GM12878 (cell line): ENCODE results near the gene COA1. TPM values are rescaled to one million over a fixed set of nuclear protein-coding genes. Genes with fewer than 3 reads are reported as not detected.

Experiments
- ATAC-seq: fragments of 200-7000 bp; cut with Tn5 transposase; 3 replicates; pipeline ENCODE4 v1.9.1; 2020; ENCODE audit warnings: mild to moderate bottlenecking, moderate library complexity
- BruUV-seq: library from RNA; stranded (reverse); fragments of 400-500 nt; replicated peaks from 2 replicates; lab custom pipeline; 2021; lab: Mats Ljungman, UMichigan
- CTCF ChIA-PET: fragments of 300-600 bp; sonication (Branson Sonifier 250); formaldehyde crosslinking; extraction: SDS; loops from one replicate; lab custom pipeline; 2021; ENCODE audit warnings: inconsistent platforms; lab: Yijun Ruan, JAX
- POLR2A ChIA-PET: fragments of 350-600 bp; formaldehyde crosslinking; extraction: SDS; loops from one replicate; lab custom pipeline; 2021; ENCODE audit warnings: inconsistent platforms; lab: Charles Lee
- RAD21 ChIA-PET: fragments of 300-600 bp; sonication (Branson Sonifier 250); formaldehyde crosslinking; loops from one replicate; lab custom pipeline; 2023; ENCODE audit warnings: antibody characterized with exemption; ENCODE audit not compliant: unreplicated experiment; lab: Charles Lee
- SMC1A ChIA-PET: fragments of 300-600 bp; sonication (Branson Sonifier 250); formaldehyde crosslinking; loops from one replicate; lab custom pipeline; 2023; ENCODE audit not compliant: unreplicated experiment, uncharacterized antibody; lab: Charles Lee
- DNase-seq: peaks from one replicate; pipeline ENCODE4 v3.0.0-alpha.2; 2011; ENCODE audit warnings: low read depth, low spot score
- FAIRE-seq: peaks from 3 replicates; lab custom pipeline; 2011; peaks lifted over from hg19 to GRCh38; lab: Jason Lieb, UNC
- H2AFZ ChIP-seq: 2 replicates; pipeline ENCODE4 v1.6.0; 2011; ENCODE audit warnings: low read depth, low read length, control low read depth; ENCODE audit not compliant: control insufficient read depth
- H3K27ac ChIP-seq: 2 replicates; pipeline ENCODE4 v1.5.1; 2011; ENCODE audit warnings: control low read depth; ENCODE audit not compliant: control insufficient read depth, insufficient read depth
- H3K27me3 ChIP-seq, 2 experiments: replicated peaks in 1 of 2; 2 replicates each; pipeline versions ENCODE4 v1.6.0 to v1.6.1; 2011; ENCODE audit warnings: low read length in 1 of 2; ENCODE audit not compliant: control insufficient read depth in 2 of 2, insufficient read depth in 2 of 2
- H3K36me3 ChIP-seq, 2 experiments: 2 replicates each; pipeline ENCODE4 v1.5.1; 2011; ENCODE audit warnings: low read length in 1 of 2; ENCODE audit not compliant: control insufficient read depth in 2 of 2, insufficient read depth in 2 of 2
- H3K4me1 ChIP-seq: 2 replicates; pipeline ENCODE4 v1.6.1; 2011; ENCODE audit warnings: mild to moderate bottlenecking, low read length, moderate library complexity, mixed read lengths; ENCODE audit not compliant: control insufficient read depth, insufficient read depth
- H3K4me2 ChIP-seq: 2 replicates; pipeline ENCODE4 v1.6.0; 2011; ENCODE audit warnings: control low read depth; ENCODE audit not compliant: control insufficient read depth, insufficient read depth
- H3K4me3 ChIP-seq: fragments of 200-600 bp; sonication (generic); 2 replicates; pipeline ENCODE4 v1.5.1; 2016
- H3K79me2 ChIP-seq: 2 replicates; pipeline ENCODE4 v1.6.0; 2011; ENCODE audit warnings: low read length; ENCODE audit not compliant: control insufficient read depth, insufficient read depth
- H3K9ac ChIP-seq: 2 replicates; pipeline ENCODE4 v1.8.0; 2011; ENCODE audit warnings: low read length, control low read depth, mixed read lengths; ENCODE audit not compliant: control insufficient read depth, insufficient read depth
- H3K9me3 ChIP-seq: replicated peaks from 3 replicates; pipeline ENCODE4 v1.5.1; 2011; ENCODE audit warnings: mild to moderate bottlenecking, low read length; ENCODE audit not compliant: control insufficient read depth, insufficient read depth
- H4K20me1 ChIP-seq: 2 replicates; pipeline ENCODE4 v1.6.0; 2011; ENCODE audit not compliant: control insufficient read depth, insufficient read depth
- BMI1 ChIP-seq: fragments of 450-650 bp; IDR thresholded peaks from 2 replicates; pipeline ENCODE4 v1.6.1; 2016; ENCODE audit warnings: mild to moderate bottlenecking, moderate library complexity, borderline replicate concordance
- DPF2 ChIP-seq: fragments of 450-650 bp; IDR thresholded peaks from 2 replicates; pipeline ENCODE4 v1.6.1; 2017; ENCODE audit warnings: mild to moderate bottlenecking
- EP300 ChIP-seq, 2 experiments: fragments of 150-350 bp in 1 of 2; IDR thresholded peaks; 2 replicates each; pipeline ENCODE4 v1.6.1; 2011 to 2012; ENCODE audit warnings: low read depth in 2 of 2, low read length in 2 of 2, borderline replicate concordance in 1 of 2, improper control_type of control experiment in 1 of 2, inconsistent platforms in 1 of 2; ENCODE audit not compliant: control insufficient read depth in 1 of 2
- MTA2 ChIP-seq: fragments of 450-650 bp; IDR thresholded peaks from 2 replicates; pipeline ENCODE4 v1.6.1; 2016; ENCODE audit warnings: low read depth, mild to moderate bottlenecking, moderate library complexity
- MXI1 ChIP-seq: fragments of 150-350 bp; IDR thresholded peaks from 2 replicates; pipeline ENCODE4 v1.6.1; 2011; ENCODE audit warnings: low read depth, mild to moderate bottlenecking, inconsistent platforms, low read length, improper control_type of control experiment
- NR2C1 ChIP-seq: fragments of 450-650 bp; IDR thresholded peaks from 2 replicates; pipeline ENCODE4 v1.6.1; 2017; ENCODE audit warnings: antibody characterized with exemption, mild to moderate bottlenecking, moderate library complexity
- NR2F1 ChIP-seq: fragments of 450-650 bp; conservative IDR thresholded peaks from 2 replicates; pipeline ENCODE4 v1.6.1; 2017; ENCODE audit warnings: mild to moderate bottlenecking
- RAD21 ChIP-seq: IDR thresholded peaks from 2 replicates; pipeline ENCODE4 v1.6.1; 2011; ENCODE audit warnings: mild to moderate bottlenecking, low read depth, low read length, moderate library complexity; ENCODE audit not compliant: insufficient read depth
- RUNX3 ChIP-seq: IDR thresholded peaks from 2 replicates; pipeline ENCODE4 v1.6.1; 2012; ENCODE audit warnings: low read length, inconsistent platforms
- STAT1 ChIP-seq: fragments of 450-650 bp; conservative IDR thresholded peaks from 2 replicates; pipeline ENCODE4 v1.6.1; 2014; ENCODE audit warnings: antibody characterized with exemption, mild to moderate bottlenecking
- STAT3 ChIP-seq: IDR thresholded peaks from 2 replicates; pipeline ENCODE4 v1.6.1; 2011; ENCODE audit warnings: low read depth, low read length, improper control_type of control experiment
- ZNF384 ChIP-seq: IDR thresholded peaks from 2 replicates; pipeline ENCODE4 v1.6.1; 2012; ENCODE audit warnings: low read depth, mild to moderate bottlenecking, low read length, improper control_type of control experiment, borderline replicate concordance
- WGBS: methylation state at CpG from one replicate; pipeline ENCODE4 v1.1.6; 2016; ENCODE audit warnings: low lambda C conversion rate; ENCODE audit not compliant: insufficient replicate concordance, insufficient coverage; ENCODE audit errors: missing lambda C conversion rate; 5-methylcytosine and 5-hydroxymethylcytosine counted together
- in situ Hi-C: fragments of 300-500 bp; cut with MboI; formaldehyde crosslinking; loops from 9 replicates; pipeline ENCODE4 v1.14.3; 2018; ENCODE audit warnings: mixed read lengths
- intact Hi-C: fragments of 100-400 bp; cut with micrococcal nuclease; formaldehyde crosslinking; loops from one replicate; pipeline ENCODE4 v1.14.2; 2022; ENCODE audit not compliant: unreplicated experiment
- polyA plus RNA-seq, 11 experiments: library from polyadenylated mRNA; depleted of rRNA in 4 of 11; unstranded in 6 of 11; stranded (reverse) in 5 of 11; fragments of >200 nt; fragmentation: Nextera tagmentation in 4 of 11; fragmentation: Illumina TruSeq in 1 of 11; extraction: Ambion mirVana in 4 of 11; extraction: Trizol in 1 of 11; gene quantifications; 1 replicate in 1 of 11; 2 replicates in 10 of 11; pipeline versions ENCODE4 v1.2.1 to v1.2.3, GENCODE V29; 2011 to 2016; ENCODE audit warnings: inconsistent platforms in 2 of 11, missing spikeins in 2 of 11, low read depth in 1 of 11
- total RNA-seq, 4 experiments: library from RNA; depleted of rRNA in 3 of 4; stranded (reverse); fragments of >200 nt in 3 of 4; fragmentation: Illumina TruSeq in 1 of 4; extraction: Trizol in 1 of 4; gene quantifications; 2 replicates each; pipeline versions ENCODE4 v1.2.1 to v1.2.3, GENCODE V29; 2013 to 2021
- TF ChIP-seq, protein P1 (sequence below): fragments of 450-650 bp; formaldehyde crosslinking; IDR thresholded peaks from 2 replicates; pipeline ENCODE4 v1.4.0; 2022; ENCODE audit warnings: mild to moderate bottlenecking, moderate library complexity
- TF ChIP-seq, protein P2 (sequence below): fragments of 450-650 bp; IDR thresholded peaks from 2 replicates; pipeline ENCODE4 v1.6.1; 2016; ENCODE audit warnings: mild to moderate bottlenecking

COA1 gene
- total and polyA plus RNA-seq, 10 of the 15 experiments (the other 5 are each of a cell fraction or from before 2014, with no cell fraction given) = 83.1 to 258 (median 111) TPM

DNA sequence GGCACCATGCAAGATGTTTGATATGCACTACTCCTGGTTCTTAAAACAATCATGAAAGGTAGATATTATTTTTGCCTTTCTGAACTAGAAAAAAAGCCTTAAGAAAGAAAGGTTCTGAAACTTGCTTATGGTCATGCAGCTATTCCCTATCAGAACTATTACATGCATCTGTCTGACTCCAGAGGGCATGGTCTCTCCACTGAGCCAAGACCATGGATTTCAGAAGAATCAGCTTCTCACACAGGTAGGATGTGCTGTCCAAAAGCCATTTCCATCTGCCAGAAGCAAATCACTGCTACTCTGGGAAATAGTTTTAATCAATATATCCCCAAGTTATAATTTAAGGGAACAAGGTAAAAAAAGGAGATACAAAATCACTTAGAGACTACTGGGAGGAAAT, 77.0 kb downstream of the COA1 start (continued):
- TF ChIP-seq, protein P1, sequence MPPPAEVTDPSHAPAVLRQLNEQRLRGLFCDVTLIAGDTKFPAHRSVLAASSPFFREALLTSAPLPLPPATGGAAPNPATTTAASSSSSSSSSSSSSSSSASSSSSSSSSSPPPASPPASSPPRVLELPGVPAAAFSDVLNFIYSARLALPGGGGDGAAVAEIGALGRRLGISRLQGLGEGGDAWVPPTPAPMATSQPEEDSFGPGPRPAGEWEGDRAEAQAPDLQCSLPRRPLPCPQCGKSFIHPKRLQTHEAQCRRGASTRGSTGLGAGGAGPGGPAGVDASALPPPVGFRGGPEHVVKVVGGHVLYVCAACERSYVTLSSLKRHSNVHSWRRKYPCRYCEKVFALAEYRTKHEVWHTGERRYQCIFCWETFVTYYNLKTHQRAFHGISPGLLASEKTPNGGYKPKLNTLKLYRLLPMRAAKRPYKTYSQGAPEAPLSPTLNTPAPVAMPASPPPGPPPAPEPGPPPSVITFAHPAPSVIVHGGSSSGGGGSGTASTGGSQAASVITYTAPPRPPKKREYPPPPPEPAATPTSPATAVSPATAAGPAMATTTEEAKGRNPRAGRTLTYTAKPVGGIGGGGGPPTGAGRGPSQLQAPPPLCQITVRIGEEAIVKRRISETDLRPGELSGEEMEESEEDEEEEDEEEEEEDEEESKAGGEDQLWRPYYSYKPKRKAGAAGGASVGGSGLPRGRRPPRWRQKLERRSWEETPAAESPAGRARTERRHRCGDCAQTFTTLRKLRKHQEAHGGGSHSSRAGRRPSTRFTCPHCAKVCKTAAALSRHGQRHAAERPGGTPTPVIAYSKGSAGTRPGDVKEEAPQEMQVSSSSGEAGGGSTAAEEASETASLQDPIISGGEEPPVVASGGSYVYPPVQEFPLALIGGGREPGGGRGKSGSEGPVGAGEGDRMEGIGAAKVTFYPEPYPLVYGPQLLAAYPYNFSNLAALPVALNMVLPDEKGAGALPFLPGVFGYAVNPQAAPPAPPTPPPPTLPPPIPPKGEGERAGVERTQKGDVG (CRISPR knock-in tag) = no peak
- TF ChIP-seq STAT3 = no peak
- TF ChIP-seq RAD21 = peak; percentile 42
- TF ChIP-seq, protein P2, sequence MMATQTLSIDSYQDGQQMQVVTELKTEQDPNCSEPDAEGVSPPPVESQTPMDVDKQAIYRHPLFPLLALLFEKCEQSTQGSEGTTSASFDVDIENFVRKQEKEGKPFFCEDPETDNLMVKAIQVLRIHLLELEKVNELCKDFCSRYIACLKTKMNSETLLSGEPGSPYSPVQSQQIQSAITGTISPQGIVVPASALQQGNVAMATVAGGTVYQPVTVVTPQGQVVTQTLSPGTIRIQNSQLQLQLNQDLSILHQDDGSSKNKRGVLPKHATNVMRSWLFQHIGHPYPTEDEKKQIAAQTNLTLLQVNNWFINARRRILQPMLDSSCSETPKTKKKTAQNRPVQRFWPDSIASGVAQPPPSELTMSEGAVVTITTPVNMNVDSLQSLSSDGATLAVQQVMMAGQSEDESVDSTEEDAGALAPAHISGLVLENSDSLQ = no peak

DNA sequence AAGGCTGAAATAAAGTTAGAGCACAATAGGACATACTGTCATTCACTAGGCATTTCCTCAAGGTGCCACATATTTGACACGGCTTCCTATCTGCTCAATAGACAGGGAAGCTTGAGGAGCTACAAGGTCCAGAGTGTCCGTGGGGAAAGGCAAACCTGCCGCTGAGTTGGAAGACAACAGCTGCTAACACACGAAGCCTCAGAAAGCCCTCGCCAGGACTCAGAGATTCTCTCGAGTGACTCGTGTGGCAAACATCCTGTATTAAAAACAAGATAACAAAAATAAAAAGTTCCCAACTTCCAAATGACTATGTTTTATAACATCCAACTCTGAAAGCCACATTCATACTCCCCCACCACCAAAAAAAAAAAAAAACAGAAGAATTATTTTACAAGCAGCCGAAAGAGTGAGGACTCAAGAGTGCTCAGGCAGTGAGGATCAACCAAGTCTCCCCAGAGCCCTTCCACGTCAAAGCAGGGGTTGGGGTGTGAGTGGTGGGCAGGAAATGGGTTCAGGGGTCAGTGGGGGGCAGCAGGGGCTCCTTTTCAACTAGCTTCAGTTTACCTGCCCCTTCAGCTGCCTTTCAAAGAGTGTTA, 78.8 kb downstream of the COA1 start:
- peaks cover 6 to 8% of the 10 kb centered on the region in 2 experiments; a peak in 3 of 4 replicates for H3K36me3 ChIP-seq
- H3K9ac ChIP-seq = peak overlapping the region; percentile 81
- H4K20me1 ChIP-seq = no peaks in the 10 kb centered on the region
- H3K79me2 ChIP-seq = peaks cover 60% of the 10 kb centered on the region
- FAIRE-seq (no peak), ATAC-seq (peak; percentile 6; the same call in 1 of the 3 replicates), DNase-seq (no peak)
- WGBS = 0% methylated on average over 9 of the region's 9 CpGs
- intact Hi-C loops = no loop called here
- POLR2A ChIA-PET = interaction anchor here (0.8 to 10.0 kb wide), 13 partner anchors 11 to 187 kb away, joined by 3 to 138 read pairs (median 5); partner anchors contain the start of gene STK17A
- CTCF ChIA-PET = interaction anchor here (0.5 to 10.7 kb wide), 8 partner anchors 10 to 186 kb away, joined by 3 to 183 read pairs (median 3); partner anchors contain the start of gene STK17A
- H2AFZ ChIP-seq = no peak overlapping the region
- in situ Hi-C loops = no loop called here
- no TSS peak for BruUV-seq
- H3K4me3 ChIP-seq = peak overlapping the region; percentile 35
- RAD21 ChIA-PET = interaction anchor here (0.8 to 10.8 kb wide), 14 partner anchors 14 to 188 kb away, joined by 3 to 280 read pairs (median 7); partner anchors contain the start of genes COA1 and STK17A
- H3K4me1 ChIP-seq = peaks cover 74% of the 10 kb centered on the region
- peak overlapping the region; percentile 91 for H3K27ac ChIP-seq
- peak overlapping the region; percentile 75 for H3K4me2 ChIP-seq
- no peaks in the 10 kb centered on the region for H3K27me3 ChIP-seq
- H3K9me3 ChIP-seq = peaks cover 3% of the 10 kb centered on the region; the same call in 2 of the 3 replicates
- SMC1A ChIA-PET = interaction anchor here (0.6 to 13.8 kb wide), 25 partner anchors 10 to 1769 kb away, joined by 3 to 177 read pairs (median 4); partner anchors contain the start of genes BLVRA, COA1 and STK17A
- TF ChIP-seq MXI1 (peak; percentile 10; the same call in 1 of the 2 replicates), EP300 (IDR thresholded peaks at IDR 0.05; ENCODE audit: borderline replicate concordance in 1 of 2, control insufficient read depth in 1 of 2, low read depth in 2 of 2, low read length in 2 of 2) (peak; percentile 3 to 32; a peak in 1 of 4 replicates), DPF2 (0 out of 2 replicates have a peak, but pooled peaks have one; percentile 10), ZNF384 (peak; percentile 67), STAT1 (no peak), RUNX3 (0 out of 2 replicates have a peak, but pooled peaks have one; percentile 1), BMI1 (no peak), MTA2 (peak; percentile 28; the same call in 1 of the 2 replicates), NR2C1 (peak; percentile 73), NR2F1 (peak; percentile 94)
